Measurements from ENCODE around the gene PCBP3.

The PCBP3 gene

DNA sequence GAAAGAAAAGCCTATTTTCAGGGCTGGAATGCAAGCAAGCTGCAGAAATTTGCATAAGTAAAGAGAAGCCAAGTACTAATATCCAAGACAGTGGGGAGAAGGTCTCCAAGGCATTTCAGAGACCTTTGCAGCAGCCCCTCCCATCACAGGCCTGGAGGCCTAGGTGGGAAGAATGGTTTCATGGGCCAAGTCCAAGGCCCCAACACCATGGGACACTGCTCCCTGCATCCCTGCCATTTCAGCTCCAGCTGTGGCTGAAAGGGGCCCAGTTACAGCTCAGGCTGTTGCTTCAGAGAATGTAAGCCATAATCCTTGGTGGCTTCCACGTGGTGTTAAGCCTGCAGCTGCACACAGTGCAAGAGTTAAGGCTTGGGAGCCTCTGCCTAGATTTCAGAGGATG is 321.1 kb downstream of the PCBP3 start:
- no peaks in the 10 kb centered on the region for H3K79me2 ChIP-seq (ENCODE audit: low read length)
- no peaks in the 10 kb centered on the region for H3K36me3 ChIP-seq (replicated peaks; ENCODE audit: insufficient read depth, low read length)
- DNase-seq = no peak
- H3F3A ChIP-seq (ENCODE audit: insufficient read depth, low read length) = no peaks in the 10 kb centered on the region
- TF ChIP-seq EZH2 (optimal IDR thresholded peaks at IDR 0.05; ENCODE audit: low read depth, low read length) = no peak
- TF ChIP-seq EZH2phosphoT487 (IDR thresholded peaks at IDR 0.05; ENCODE audit: low read length) = no peak
- TF ChIP-seq CTCF (IDR thresholded peaks at IDR 0.05; ENCODE audit: low read length) = no peak
- no peaks in the 10 kb centered on the region for H3K9me3 ChIP-seq (replicated peaks; ENCODE audit: insufficient read depth, low read length)
- H2AFZ ChIP-seq (ENCODE audit: low read length) = no peak overlapping the region
- H4K20me1 ChIP-seq (ENCODE audit: insufficient read depth, low read length) = no peaks in the 10 kb centered on the region
- H3K9ac ChIP-seq (ENCODE audit: low read length) = no peak overlapping the region
- H3K27me3 ChIP-seq (replicated peaks; ENCODE audit: insufficient read depth, low read length) = peaks cover 85% of the 10 kb centered on the region
- H3K9me2 ChIP-seq (replicated peaks; ENCODE audit: insufficient read depth, low read length) = no peaks in the 10 kb centered on the region
- no peaks in the 10 kb centered on the region for H3K4me1 ChIP-seq (ENCODE audit: low read length)
- no peak overlapping the region for H3K27ac ChIP-seq (ENCODE audit: low read length)
- no peak overlapping the region for H3K4me3 ChIP-seq (ENCODE audit: low read length)
- no peak overlapping the region for H3K4me2 ChIP-seq (ENCODE audit: low read depth, low read length)

DNA sequence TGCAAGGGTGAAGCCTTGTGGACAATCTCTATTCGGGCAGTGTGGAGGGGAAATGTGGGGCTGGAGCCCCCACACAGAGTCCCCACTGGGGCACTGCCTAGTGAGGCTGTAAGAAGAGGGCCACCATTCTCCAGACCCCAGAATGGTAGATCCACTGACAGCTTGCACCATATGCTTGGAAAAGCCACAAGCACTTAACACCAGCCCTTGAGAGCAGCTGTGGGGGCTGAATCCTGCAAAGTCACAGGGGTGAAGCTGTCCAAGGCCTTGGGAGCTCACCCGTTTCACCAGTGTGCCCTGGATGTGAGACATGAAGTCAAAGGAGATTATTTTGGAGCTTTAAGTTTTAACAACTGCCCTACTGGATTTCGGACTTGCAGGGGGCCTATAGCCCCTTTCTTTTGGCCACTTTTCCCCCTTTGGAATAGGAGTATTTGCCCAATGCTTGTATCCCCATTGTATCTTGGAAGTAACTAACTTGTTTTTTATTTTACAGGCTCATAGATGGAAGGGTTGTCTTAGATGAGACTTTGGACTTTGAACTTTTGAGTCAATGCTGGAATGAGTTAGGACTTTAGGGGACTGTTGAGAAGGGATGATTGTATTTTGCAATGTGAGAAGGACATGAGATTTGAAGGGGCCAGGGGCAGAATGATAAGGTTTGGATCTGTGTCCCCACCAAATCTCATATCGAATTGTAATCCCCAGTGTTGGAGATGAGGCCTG is 321.7 kb downstream of the PCBP3 start:
- Histone ChIP-seq H3K4me2 (ENCODE audit: low read depth, low read length) (no peak overlapping the region), H3K9ac (ENCODE audit: low read length) (no peak overlapping the region), H3K79me2 (ENCODE audit: low read length) (no peaks in the 10 kb centered on the region), H3K4me3 (ENCODE audit: low read length) (no peak overlapping the region), H3K9me2 (replicated peaks; ENCODE audit: insufficient read depth, low read length) (no peaks in the 10 kb centered on the region), H2AFZ (ENCODE audit: low read length) (no peak overlapping the region), H3K4me1 (ENCODE audit: low read length) (no peaks in the 10 kb centered on the region), H4K20me1 (ENCODE audit: insufficient read depth, low read length) (no peaks in the 10 kb centered on the region), H3K27me3 (replicated peaks; ENCODE audit: insufficient read depth, low read length) (peaks cover 83% of the 10 kb centered on the region), H3K36me3 (replicated peaks; ENCODE audit: insufficient read depth, low read length) (no peaks in the 10 kb centered on the region), H3K27ac (ENCODE audit: low read length) (no peak overlapping the region), H3K9me3 (replicated peaks; ENCODE audit: insufficient read depth, low read length) (no peaks in the 10 kb centered on the region), H3F3A (ENCODE audit: insufficient read depth, low read length) (no peaks in the 10 kb centered on the region)
- TF ChIP-seq CTCF (IDR thresholded peaks at IDR 0.05; ENCODE audit: low read length) (no peak), EZH2 (optimal IDR thresholded peaks at IDR 0.05; ENCODE audit: low read depth, low read length) (no peak), EZH2phosphoT487 (IDR thresholded peaks at IDR 0.05; ENCODE audit: low read length) (no peak)
- no peak for DNase-seq

- H3K27ac ChIP-seq (ENCODE audit: low read length) = no peak overlapping the region
- no peaks in the 10 kb centered on the region for H3K9me3 ChIP-seq (replicated peaks; ENCODE audit: insufficient read depth, low read length)
- H3K4me2 ChIP-seq (ENCODE audit: low read depth, low read length) = no peak overlapping the region
- H3F3A ChIP-seq (ENCODE audit: insufficient read depth, low read length) = no peaks in the 10 kb centered on the region
- H3K36me3 ChIP-seq (replicated peaks; ENCODE audit: insufficient read depth, low read length) = no peaks in the 10 kb centered on the region
- no peaks in the 10 kb centered on the region for H3K79me2 ChIP-seq (ENCODE audit: low read length)
- DNase-seq = no peak
- no peaks in the 10 kb centered on the region for H3K9me2 ChIP-seq (replicated peaks; ENCODE audit: insufficient read depth, low read length)
- no peaks in the 10 kb centered on the region for H4K20me1 ChIP-seq (ENCODE audit: insufficient read depth, low read length)
- H3K27me3 ChIP-seq (replicated peaks; ENCODE audit: insufficient read depth, low read length) = peaks cover 79% of the 10 kb centered on the region
- no peaks in the 10 kb centered on the region for H3K4me1 ChIP-seq (ENCODE audit: low read length)
- H3K4me3 ChIP-seq (ENCODE audit: low read length) = no peak overlapping the region
- H3K9ac ChIP-seq (ENCODE audit: low read length) = no peak overlapping the region
- no peak overlapping the region for H2AFZ ChIP-seq (ENCODE audit: low read length)
- TF ChIP-seq EZH2phosphoT487 (IDR thresholded peaks at IDR 0.05; ENCODE audit: low read length) = no peak
- no peak for TF ChIP-seq CTCF (IDR thresholded peaks at IDR 0.05; ENCODE audit: low read length)
- TF ChIP-seq EZH2 (optimal IDR thresholded peaks at IDR 0.05; ENCODE audit: low read depth, low read length) = no peak
These were observed 323.4 kb downstream of the PCBP3 start for GRCh38 chr21:45966791-45967394.

Measured in MM.1S (cell line).